GM13976 (cell line): ENCODE data around the gene CTNNA2.

Experiments
- DNase-seq: peaks from one replicate; pipeline ENCODE4 v3.0.0; 2012; ENCODE audit warnings: low spot score
- in situ Hi-C: fragments of 300-500 bp; cut with MboI; formaldehyde crosslinking; loops from one replicate; pipeline ENCODE4 v1.12.0; 2022; ENCODE audit warnings: low sequenced_read_pairs, mixed read lengths, inconsistent platforms; ENCODE audit not compliant: unreplicated experiment
- TF ChIP-seq, protein P1 (sequence below): IDR thresholded peaks from 2 replicates; pipeline ENCODE4 v1.5.1; 2012; ENCODE audit warnings: borderline replicate concordance, mild to moderate bottlenecking; ENCODE audit not compliant: insufficient read depth; ENCODE audit errors: extremely low read depth, missing control alignments, control extremely low read depth

Gene CTNNA2

DNA sequence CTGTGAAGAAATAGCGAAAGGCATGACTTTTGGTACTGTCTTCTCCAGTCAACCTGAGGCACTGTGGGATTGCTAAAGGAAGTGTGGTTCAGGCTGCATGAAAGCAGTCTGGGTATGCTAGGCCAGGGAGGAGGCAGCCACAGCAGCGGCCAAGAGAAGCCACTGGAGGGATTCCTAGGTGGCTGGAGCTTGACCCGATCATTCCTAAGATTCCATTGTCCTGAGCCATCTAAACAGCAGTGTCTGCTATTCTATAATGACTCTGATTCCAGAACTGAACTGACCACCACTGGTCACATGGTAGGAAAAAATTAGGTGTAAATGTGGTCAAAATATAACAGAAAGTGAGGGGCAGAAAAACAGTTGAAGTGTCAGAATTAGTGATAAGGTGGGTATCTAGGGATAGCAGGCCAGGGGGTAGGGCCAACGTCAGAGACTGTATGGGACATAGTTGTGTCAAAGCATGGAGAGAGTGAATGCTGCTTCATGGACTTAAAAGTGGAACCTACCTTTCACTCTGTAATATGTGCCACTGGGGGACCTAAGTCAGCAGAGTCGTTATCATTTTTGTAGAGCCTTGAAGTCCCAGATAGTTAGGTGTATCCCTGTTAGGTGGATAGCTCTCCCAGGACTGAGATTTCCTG is 204.6 kb downstream of the CTNNA2 start:
- no peak for DNase-seq
- in situ Hi-C loops, result no loop called here
- TF ChIP-seq, protein P1, sequence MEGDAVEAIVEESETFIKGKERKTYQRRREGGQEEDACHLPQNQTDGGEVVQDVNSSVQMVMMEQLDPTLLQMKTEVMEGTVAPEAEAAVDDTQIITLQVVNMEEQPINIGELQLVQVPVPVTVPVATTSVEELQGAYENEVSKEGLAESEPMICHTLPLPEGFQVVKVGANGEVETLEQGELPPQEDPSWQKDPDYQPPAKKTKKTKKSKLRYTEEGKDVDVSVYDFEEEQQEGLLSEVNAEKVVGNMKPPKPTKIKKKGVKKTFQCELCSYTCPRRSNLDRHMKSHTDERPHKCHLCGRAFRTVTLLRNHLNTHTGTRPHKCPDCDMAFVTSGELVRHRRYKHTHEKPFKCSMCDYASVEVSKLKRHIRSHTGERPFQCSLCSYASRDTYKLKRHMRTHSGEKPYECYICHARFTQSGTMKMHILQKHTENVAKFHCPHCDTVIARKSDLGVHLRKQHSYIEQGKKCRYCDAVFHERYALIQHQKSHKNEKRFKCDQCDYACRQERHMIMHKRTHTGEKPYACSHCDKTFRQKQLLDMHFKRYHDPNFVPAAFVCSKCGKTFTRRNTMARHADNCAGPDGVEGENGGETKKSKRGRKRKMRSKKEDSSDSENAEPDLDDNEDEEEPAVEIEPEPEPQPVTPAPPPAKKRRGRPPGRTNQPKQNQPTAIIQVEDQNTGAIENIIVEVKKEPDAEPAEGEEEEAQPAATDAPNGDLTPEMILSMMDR, result no peak

DNA sequence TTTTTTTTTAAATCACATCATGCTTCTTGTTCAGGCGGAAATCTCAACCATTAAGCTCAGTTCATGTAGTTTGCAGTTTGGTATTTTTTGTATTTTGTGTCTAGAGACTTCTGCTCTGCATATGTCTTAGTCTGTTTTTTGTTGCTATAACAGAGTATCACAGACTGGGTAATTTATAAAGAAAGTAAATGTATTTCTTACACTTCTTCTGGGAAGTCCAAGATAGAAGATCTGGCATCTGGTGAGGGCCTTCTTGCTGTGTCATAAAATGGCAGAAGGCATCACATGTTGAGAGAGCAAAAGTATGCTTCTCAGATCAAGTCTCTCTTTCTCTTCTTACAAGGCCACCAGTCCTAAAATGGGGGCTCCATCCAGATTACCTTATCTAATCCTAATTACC is 208.2 kb downstream of the CTNNA2 start:
- TF ChIP-seq, protein P1, result no peak
- no peak for DNase-seq
- in situ Hi-C loops, result no loop called here

DNA sequence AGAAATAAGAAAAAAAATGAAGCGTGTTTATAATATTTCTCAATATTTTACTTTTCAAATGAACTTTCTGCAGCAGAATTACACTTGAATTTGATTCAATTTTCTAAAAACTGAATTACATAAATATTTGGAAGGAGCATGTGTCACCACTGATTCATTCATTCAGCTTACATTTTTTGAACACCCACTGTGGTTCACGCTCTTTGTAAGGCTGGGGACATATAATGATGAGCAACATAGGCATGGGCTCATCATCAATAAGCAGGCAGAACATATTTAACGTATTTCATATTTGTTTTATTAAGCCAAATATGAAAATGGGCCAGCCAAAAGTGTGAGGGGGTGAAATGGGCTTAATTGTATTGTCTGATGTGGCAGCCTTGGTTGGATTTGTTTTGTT is 209.1 kb downstream of the CTNNA2 start:
- in situ Hi-C loops, result no loop called here
- no peak for DNase-seq
- TF ChIP-seq, protein P1, result no peak

DNA sequence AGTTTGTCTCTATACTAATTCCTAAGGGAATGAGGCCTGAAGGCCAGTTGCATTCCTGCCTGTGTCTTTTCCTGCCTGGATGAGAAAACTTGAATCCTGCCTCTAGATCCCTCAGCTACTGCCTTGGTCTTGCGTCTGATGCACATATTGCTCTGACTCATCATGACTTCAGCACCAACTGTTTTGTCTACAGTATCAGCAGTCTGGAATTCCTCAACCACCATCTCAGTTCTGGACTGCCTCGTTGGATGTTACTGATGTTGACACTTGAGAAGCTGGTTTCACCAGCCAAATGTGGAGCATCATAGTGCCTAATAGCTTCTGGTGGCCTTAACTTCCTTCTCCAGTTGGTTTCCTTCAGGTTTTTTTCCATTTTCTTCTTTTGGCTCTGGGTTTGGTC is 211.0 kb downstream of the CTNNA2 start:
- TF ChIP-seq, protein P1, result no peak
- no peak for DNase-seq
- in situ Hi-C loops, result no loop called here

DNA sequence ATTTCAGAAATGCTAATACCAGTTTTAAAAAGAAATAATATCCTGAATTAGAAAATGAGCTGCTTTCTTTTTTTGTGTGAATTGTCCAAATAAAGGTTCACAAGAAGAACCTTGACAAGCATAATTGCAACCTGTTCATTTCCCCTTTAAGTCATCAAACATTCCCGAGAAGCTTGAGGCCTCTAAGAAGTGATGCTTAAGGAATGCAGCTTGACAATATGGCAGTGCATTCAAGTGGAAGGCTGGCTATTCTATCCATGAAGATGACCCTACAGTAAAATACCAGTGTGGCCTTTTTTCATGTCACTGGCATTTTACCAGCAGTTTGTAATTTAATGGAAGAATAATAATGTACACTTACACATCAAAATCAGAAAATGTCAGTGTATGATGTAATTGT is 216.7 kb downstream of the CTNNA2 start:
- TF ChIP-seq, protein P1, result no peak
- in situ Hi-C loops, result no loop called here
- no peak for DNase-seq

DNA sequence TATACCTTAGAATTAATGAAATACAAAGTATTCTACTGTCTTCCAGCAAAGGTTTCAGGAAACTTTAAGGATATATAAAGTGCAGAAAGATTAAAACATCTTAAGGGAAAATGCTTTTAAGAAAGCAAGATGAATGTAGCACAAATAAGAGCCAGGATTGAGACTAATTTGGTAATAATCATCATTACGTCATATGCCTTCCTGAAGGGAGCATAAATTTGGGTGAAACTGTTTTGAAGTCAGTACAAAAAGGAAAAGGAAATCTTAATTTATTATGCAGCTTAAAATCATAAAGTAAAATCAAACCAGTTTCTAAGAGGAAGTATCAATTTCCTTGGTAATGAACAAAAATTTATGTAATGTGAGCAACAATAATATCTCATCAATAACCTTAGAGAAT is 221.7 kb downstream of the CTNNA2 start:
- in situ Hi-C loops, result no loop called here
- no peak for DNase-seq
- TF ChIP-seq, protein P1, result no peak

DNA sequence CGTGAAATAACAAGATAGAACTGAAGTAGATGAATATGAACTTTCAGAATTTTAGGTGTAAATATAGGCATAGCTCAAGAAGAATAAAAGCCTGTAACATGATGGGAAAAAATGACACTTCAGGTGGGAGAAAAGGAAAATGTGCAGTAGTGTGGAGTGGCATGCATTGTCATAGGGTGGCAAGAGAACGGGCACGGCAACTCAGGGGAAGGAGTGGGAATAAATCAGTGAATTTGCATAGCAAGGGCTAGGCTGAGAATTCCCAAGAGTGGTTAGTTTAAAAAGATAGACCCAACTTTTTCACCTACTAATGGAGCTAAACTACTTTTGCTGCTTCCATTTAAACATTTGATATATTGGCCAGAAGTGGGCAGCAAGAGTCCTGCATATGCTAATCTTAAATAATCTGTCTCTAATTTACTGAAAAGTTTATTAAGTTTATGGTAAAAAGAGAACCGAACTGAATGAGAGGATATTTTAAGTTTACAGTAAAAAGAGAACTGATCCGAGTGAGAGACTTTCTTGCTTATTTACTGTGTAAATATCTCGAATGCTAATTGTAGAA is 228.1 kb downstream of the CTNNA2 start:
- TF ChIP-seq, protein P1, result no peak
- DNase-seq, result no peak
- in situ Hi-C loops, result no loop called here
